Kidney (tissue), 14 donors: ENCODE measurements around the gene XYLT1. TPM values are rescaled to one million over a fixed set of nuclear protein-coding genes. Genes with fewer than 3 reads are reported as not detected.

ENCODE experiments used
- DNase-seq, 5 donors: peaks; one replicate each; pipeline ENCODE4 v3.0.0-alpha.2; 2013 to 2020
- FAIRE-seq: peaks from 2 replicates; lab custom pipeline; 2012; peaks lifted over from hg19 to GRCh38; lab: Jason Lieb, UNC
- H3K27ac ChIP-seq, 2 donors: one replicate each; pipeline ENCODE4 v1.7.0; 2013; ENCODE audit warnings: low read depth in 2 of 2, low read length in 2 of 2, inconsistent platforms in 1 of 2
- H3K27me3 ChIP-seq: one replicate; pipeline ENCODE4 v1.7.1; 2013; ENCODE audit warnings: low read length, inconsistent platforms; ENCODE audit not compliant: control insufficient read depth, insufficient read depth
- H3K36me3 ChIP-seq, 3 donors: one replicate each; pipeline versions ENCODE4 v1.7.0 to v1.7.1; 2013; ENCODE audit warnings: low read length in 3 of 3, control low read depth in 1 of 3, inconsistent platforms in 1 of 3; ENCODE audit not compliant: insufficient read depth in 3 of 3, control insufficient read depth in 2 of 3
- H3K4me1 ChIP-seq, 3 donors: one replicate each; pipeline versions ENCODE4 v1.7.0 to v1.7.1; 2013; ENCODE audit warnings: low read length in 3 of 3, inconsistent platforms in 1 of 3, low read depth in 1 of 3; ENCODE audit not compliant: control insufficient read depth in 2 of 3, insufficient read depth in 2 of 3
- H3K4me3 ChIP-seq, 3 donors: one replicate each; pipeline versions ENCODE4 v1.7.0 to v1.8.1; 2013; ENCODE audit warnings: low read length in 3 of 3, control low read depth in 1 of 3, inconsistent platforms in 1 of 3
- H3K9ac ChIP-seq, 3 donors: one replicate each; pipeline versions ENCODE4 v1.7.0 to v1.7.1; 2013; ENCODE audit warnings: low read length in 3 of 3, control low read depth in 1 of 3, inconsistent platforms in 1 of 3
- H3K9me3 ChIP-seq, 3 donors: one replicate each; pipeline versions ENCODE4 v1.7.0 to v1.7.1; 2013; ENCODE audit warnings: low read length in 3 of 3, control low read depth in 1 of 3, inconsistent platforms in 1 of 3; ENCODE audit not compliant: control insufficient read depth in 2 of 3, insufficient read depth in 1 of 3
- CTCF ChIP-seq: IDR thresholded peaks from 3 replicates; pipeline ENCODE4 v1.5.1; 2012; ENCODE audit warnings: mild to moderate bottlenecking, moderate library complexity, borderline replicate concordance; ENCODE audit not compliant: insufficient read depth; ENCODE audit errors: extremely low read depth
- intact Hi-C: fragments of 100-400 bp; cut with DNase I; formaldehyde crosslinking; loops from one replicate; pipeline ENCODE4 v1.11.1; 2022
- polyA plus RNA-seq: library from polyadenylated mRNA; stranded (reverse); fragments of 350-450 nt; fragmentation: Illumina TruSeq; extraction: RNeasy Lipid Tissue Mini Kit (QIAGEN cat#74804); gene quantifications from one replicate; pipeline ENCODE4 v1.2.3, GENCODE V29; 2014; ENCODE audit warnings: low read depth, low replicate concordance; ENCODE audit not compliant: insufficient read depth
- total RNA-seq: library from RNA; stranded (reverse); fragmentation: NEBNext Ultra II Directional; extraction: Animal tissue kit (Norgen Biotek cat#: 25700); gene quantifications from one replicate; pipeline ENCODE4 v1.2.1, GENCODE V29; 2021
- donor health status: control.
- donor health status: control.
- donor health status: control.
- donor health status: control.
- donor health status: control.
- donor health status: DM: yes; HTN: yes; CAD: no.
- donor health status: Normal renal cell carcinoma (clear cell type).

The XYLT1 gene
- total and polyA plus RNA-seq, 2 donors from 2014 or later: 0.52 to 7.6 TPM

GRCh38 chr16:17519101-17519955, 48.6 kb upstream of the XYLT1 start:
- H3K4me3 ChIP-seq: no peak overlapping the region
- FAIRE-seq: no peak
- no peak for TF ChIP-seq CTCF
- no peak for DNase-seq
- no peak overlapping the region for H3K27ac ChIP-seq
- intact Hi-C loops: no loop called here
- H3K36me3 ChIP-seq: no peaks in the 10 kb centered on the region
- no peak overlapping the region for H3K9ac ChIP-seq
- H3K27me3 ChIP-seq: no peaks in the 10 kb centered on the region
- H3K4me1 ChIP-seq: no peaks in the 10 kb centered on the region
- H3K9me3 ChIP-seq: no peaks in the 10 kb centered on the region

GRCh38 chr16:17518441-17518840, 47.7 kb upstream of the XYLT1 start:
- Histone ChIP-seq H3K9me3 (no peaks in the 10 kb centered on the region), H3K27me3 (no peaks in the 10 kb centered on the region), H3K27ac (no peak overlapping the region), H3K4me1 (no peaks in the 10 kb centered on the region), H3K9ac (no peak overlapping the region), H3K36me3 (no peaks in the 10 kb centered on the region), H3K4me3 (no peak overlapping the region)
- DNase-seq (no peak), FAIRE-seq (no peak)
- intact Hi-C loops: no loop called here
- TF ChIP-seq CTCF: no peak

- no peak overlapping the region for H3K9ac ChIP-seq
- no peak for FAIRE-seq
- intact Hi-C loops: no loop called here
Measured at GRCh38 chr16:17515421-17516210, 44.9 kb upstream of the XYLT1 start.

More at GRCh38 chr16:17515421-17516210, 44.9 kb upstream of the XYLT1 start:
- Histone ChIP-seq H3K27ac (no peak overlapping the region), H3K27me3 (no peaks in the 10 kb centered on the region), H3K36me3 (no peaks in the 10 kb centered on the region), H3K4me3 (no peak overlapping the region), H3K4me1 (no peaks in the 10 kb centered on the region), H3K9me3 (no peaks in the 10 kb centered on the region)
- TF ChIP-seq CTCF: no peak
- DNase-seq: no peak
